GM18907 (cell line): ENCODE measurements around the gene TMEM218.
"Not testable (repeated sequence)": the region's sequence is repeated elsewhere in the genome, so short reads cannot be mapped to it uniquely, and the experiment has no call there.

Source experiments
- ATAC-seq: cut with Tn5 transposase; IDR thresholded peaks from one replicate; pipeline ENCODE4 v1.9.1; 2021; ENCODE audit warnings: mild to moderate bottlenecking, moderate library complexity; ENCODE audit not compliant: unreplicated experiment

TMEM218 gene

DNA sequence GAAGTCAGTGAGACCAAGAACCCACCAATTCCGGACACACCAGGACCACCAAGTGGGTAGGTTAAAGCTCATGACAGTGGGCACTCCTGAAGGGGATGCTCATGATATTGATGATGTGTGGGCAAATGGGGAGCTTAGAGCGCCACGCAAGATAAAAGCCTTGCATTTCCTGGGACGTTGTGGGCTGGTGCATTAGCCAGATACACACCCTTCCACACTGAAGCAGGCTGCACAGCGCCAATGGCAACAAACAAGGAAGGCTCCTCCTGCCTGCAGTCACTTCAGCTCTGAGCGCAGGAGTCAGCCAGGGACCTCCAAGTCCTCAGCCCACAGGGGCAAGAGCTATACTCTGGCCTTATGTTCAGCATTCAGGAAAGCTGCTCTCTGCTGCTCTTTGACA, 20.6 kb downstream of the TMEM218 start:
- no peak for ATAC-seq

DNA sequence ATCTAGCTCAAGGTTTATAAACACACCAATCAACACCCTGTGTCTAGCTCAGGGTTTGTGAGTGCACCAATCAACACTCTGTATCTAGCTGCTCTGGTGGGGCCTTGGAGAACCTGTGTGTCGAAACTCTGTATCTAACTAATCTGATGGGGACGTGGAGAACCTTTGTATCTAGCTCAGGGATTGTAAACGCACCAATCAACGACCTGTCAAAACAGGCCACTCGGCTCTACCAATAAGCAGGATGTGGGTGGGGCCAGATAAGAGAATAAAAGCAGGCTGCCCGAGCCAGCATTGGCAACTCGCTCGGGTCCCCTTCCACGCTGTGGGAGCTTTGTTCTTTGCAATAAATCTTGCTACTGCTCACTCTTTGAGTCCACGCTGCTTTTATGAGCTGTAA, 21.3 kb downstream of the TMEM218 start:
- not testable (repeated sequence) for ATAC-seq

DNA sequence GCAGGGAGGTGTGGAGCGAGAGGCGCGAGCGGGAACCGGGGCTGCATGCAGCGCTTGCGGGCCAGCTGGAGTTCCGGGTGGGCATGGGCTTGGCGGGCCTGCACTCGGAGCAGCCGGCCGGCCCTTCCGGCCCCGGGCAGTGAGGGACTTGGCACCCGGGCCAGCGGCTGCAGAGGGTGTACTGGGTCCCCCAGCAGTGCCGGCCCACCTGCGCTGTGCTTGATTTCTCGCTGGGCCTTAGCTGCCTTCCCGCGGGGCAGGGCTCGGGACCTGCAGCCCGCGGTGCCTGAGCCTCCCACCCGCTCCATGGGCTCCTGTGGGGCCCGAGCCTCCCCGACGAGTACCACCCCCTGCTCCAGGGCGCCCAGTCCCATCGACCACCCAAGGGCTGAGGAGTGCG, 21.9 kb downstream of the TMEM218 start:
- not testable (repeated sequence) for ATAC-seq

DNA sequence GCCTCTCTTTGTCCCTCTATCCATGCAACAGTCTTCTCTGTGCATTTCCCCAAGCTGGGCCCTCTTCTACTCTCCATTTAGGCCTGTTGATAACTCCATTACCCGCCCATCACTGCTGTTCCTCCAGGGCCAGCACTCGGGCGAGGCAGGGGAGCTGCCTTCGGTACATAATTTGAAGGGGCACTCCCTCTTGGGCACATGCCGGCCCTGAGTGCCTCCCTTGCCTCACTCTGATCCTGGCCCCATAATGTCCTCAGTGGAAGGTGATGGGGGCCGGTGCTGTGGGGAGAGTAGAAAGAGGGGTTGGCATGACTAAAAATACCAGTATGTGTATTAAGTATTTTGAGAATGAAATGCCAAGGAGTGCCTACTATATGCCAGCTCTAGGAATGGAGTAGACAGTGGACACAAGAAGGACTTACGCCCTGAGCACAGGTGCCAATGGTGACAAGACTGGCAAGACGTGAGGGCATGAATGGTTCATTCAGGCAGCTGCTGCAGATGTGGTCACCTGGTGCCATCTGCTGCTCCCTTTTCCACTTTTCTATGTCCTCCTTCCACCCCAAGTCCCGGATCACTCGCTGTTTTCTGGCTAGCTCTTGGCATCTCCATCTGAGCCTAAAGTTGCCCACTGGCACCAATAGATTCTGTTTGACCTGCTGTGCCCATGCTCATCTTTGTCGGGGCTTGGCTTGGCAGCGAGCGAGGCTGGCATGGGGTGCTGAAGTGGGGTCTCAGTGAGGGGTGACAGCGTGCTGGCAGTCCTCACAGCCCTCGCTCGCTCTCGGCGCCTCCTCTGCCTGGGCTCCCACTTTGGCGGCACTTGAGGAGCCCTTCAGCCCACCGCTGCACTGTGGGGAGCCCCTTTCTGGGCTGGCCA, 22.6 kb downstream of the TMEM218 start:
- ATAC-seq, result no peak

DNA sequence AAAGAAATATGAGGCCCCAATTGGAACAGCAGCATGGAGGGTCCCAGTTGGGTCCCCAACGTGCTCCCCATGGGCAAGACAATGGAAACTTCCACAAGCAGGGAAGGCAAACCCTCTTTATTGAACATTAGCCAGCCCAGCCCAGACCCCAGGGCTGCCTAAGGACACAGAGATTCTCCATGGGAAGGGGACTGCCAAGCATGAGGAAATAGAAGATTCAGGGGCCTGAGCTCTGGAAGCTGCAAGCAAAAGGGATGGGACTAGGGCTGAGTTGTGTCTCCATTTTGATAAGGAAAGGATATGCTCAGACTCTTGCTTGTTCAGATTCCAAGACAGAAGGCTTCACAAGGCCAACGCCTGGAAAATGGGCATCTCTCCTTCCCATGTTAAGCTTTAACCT, 23.3 kb downstream of the TMEM218 start:
- no peak for ATAC-seq

DNA sequence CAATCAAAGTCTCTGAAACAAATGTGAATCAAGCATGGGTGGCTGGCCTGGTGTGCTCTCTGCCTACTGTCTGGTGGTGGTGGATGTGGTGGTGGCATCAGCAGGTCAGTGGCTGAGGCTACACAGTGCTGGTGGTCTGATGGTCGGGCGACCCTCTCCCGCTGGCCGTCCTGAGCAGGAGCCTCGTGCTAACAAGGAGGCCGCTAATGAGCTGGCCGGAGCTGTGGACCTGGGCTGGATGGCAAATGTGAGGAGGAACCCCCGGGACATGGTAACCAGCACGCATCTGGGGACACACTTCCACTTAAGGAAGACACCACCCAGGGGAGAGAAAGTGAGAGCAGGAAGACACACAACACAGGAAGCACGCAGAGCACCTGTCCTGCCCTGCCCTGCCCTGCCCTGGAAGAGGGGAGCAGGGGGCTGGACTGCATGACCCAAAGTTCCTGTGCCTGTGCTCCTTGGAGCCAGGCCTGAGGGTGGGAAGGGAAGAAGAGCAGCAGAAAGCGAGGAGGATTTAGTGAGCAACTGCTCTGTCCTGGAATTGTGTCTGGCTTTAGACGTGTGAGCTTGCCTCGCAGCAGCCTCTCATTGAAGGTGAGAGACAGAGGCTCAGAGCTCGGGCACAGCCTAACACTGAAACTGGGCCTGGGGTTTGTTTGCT, 24.7 kb downstream of the TMEM218 start:
- ATAC-seq, result no peak

DNA sequence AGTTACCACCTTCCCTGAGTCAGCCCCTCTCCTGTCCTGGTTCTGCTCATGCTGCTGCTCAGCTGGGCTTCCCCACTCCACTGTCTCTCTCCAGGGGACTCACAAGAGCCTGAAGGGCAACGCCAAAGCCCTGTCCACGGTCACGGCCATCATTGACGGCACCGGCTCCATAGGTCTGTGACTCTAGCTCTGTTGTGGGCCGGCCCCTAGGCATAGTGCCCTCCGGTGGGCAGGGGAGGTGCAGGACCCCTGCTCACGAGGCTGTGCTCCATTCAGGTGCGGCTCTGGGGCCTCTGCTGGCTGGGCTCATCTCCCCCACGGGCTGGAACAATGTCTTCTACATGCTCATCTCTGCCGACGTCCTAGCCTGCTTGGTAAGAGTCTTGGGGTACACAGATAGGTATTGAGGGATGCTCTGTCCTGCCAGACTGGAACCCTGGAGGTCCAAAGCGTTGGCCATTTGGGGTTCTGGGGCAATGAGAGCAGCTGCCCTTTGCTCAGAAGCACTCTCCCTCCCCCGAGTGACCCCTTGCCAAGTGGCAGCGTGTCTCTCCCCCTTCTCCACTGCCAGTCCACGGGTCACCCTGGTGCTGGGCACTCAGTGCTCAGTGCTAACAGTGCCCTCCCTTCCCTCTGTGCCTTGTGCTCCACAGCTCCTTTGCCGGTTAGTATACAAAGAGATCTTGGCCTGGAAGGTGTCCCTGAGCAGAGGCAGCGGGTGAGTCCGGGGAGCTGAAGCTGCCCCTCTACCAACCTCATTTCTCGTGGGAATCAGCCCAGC, 25.9 kb downstream of the TMEM218 start:
- no peak for ATAC-seq

DNA sequence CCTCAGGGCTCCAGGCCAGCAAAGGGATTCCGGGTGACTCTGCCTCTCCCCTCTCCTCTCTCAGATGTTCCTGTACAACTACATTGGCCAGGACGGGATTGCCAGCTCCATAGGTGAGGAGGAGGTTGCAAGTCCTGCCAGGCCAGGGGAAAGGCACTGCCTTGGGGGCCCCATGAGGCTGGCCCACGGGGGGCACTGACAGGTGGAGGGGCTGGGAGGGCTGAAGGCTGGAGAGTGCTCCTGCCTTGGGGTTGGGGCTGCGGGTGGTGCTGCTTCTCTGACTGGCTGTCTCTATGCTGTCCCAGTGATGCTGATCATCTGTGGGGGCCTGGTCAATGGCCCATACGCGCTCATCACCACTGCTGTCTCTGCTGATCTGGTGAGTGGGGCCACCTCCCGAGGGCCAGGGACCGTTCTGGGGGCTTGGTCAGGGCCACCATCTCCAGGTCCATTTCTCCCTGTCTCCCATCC, 26.6 kb downstream of the TMEM218 start:
- ATAC-seq, result no peak

DNA sequence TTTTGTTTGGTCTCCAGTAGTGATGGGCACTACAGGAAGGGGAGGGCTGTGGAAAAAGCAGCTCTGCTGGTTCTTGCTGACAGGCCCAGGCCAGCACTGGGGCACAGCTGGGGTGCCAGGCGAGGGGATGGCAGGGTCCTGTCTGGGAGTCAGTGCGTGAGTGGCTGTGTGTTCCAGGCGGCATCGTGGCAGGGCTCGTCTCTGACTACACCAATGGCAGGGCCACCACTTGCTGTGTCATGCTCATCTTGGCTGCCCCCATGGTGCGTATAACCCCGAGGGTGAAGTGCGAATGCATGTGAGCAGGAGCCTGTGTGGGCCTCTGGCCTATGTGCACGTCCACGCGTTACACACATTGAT, 27.4 kb downstream of the TMEM218 start:
- no peak for ATAC-seq

DNA sequence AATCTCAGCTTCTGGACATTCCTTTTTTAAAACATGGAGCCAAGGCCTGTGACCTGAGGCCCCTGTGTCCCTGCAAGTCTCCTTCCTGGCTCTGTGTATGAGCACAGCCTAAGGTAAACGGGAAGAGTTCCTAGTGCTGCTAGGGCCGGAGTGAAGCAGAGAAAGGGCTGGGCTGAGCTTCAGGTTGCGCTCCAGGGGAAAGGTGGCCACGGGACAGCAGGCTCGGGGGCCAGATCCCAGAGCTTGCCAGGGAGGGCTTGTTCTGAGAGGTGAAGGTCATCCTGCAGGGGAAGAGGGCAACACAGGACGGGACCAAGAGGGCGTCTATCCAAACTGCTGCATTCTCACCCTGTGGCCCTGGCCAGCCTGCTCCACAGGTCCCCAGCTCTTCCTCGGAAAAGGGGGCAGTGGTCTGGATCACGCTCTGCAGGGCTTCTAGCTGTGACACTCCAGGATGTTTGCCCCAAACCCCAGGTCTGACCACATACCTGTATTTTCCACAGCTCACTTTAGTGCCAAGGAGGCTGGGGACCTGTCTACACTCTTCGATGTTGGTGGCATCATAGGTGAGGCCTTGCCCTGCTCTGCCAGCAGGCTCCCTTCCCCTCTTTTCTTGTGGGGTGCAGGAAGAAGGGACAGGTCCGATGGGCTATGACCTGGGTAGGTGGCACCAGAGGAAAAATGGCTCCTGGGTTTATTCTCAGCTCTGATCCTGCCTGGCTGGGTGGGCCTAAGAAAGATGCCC, 27.9 kb downstream of the TMEM218 start:
- no peak for ATAC-seq

DNA sequence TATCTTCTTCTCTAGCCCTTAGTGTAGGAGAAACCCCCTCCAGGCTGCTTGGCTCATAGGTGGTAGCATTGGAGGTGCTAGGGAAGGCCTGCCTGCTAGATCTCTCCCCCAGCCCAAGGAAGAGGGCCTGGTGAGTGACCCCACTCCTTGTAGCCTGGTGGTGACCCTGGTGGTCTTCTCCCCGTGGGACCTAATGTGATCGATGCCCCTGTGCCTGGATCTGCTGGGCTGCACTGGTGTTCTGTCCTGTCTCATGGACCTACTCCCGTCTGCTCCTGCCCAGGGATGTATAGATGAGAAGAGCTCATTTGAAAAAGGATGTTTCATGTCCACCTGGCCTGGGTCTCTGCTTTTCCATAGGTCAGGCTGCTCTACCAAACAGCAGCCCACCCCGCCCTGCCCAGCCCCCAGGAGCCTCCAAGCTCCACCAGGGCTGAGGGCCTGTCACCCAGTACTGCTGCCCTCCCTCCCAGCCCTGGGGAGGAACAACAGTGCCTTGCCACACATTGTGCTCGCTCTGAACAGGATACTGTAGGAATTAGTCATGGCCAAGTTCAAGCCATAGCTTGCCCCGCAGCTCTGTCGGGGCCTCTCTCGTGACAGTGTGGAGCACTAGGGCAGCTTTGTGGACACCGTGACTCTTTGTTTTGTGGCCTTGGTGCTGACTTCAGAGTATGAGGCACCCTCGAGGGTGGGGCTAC, 28.7 kb downstream of the TMEM218 start:
- ATAC-seq, result no peak

DNA sequence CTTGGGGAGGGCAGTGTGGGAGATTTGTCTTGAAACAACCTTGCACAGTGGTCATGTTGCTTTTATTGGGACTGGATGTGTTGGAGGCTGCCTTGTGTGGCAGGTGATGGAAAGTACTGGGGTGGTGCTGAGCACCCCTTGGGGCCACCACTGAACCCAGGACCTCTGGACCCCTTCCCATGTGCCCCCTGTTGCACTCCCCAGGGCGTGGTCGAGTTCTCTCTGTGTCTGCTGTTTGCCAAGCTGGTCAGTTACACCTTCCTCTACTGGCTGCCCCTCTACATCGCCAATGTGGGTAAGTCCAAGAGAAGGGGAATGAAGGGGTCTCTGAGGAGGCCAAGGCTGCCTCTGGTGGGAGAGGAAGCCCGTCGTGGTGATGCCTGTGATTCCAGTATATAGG, 29.4 kb downstream of the TMEM218 start:
- no peak for ATAC-seq

DNA sequence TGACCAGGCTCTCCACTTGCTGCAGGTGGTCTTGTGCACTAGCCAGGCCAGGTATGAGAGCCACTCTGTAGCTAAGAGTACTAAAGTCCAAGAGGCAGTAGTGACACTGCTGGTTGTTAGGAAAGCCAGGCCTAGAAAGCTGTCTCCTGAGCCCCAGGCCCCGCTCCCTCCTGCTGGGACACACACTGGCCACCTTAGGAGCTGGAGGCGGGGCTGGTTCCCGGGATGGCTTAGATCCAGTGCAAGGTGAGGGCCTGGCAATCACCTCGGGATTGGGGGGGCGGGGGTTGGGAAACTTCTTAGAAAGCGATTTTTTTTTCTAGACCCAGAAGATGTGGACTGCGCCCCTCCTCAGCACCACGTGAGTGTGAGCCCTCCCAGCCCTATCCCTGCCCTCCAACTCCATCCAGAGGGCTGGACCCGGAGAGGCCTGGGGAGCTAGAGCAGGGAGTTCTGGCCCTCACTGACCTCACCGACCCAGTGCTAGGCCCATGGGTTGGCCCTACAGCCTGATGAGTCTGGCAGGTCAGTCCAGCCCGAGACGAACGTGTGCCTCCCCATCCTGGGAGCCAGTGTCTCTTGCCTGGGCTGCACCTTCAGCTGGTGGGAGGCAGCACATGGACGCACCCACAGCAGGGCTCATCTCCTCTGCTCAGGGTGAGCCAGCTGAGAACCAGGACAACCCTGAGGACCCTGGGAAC, 30.2 kb downstream of the TMEM218 start:
- ATAC-seq, result no peak

DNA sequence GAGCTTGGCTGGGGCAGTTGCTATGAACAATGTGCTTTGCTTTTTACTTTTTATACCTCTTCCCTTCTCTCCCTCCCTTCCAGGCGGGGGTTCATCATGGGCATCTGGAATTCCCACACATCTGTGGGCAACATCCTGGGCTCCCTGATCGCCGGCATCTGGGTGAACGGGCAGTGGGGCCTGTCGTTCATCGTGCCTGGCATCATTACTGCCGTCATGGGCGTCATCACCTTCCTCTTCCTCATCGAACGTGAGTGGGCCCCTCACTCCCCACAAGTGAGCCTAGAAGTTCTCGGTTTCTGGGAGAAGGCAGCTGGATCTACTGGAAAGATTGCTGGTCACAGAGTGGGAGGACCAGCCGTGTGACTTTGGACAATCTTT, 30.9 kb downstream of the TMEM218 start:
- ATAC-seq, result no peak

DNA sequence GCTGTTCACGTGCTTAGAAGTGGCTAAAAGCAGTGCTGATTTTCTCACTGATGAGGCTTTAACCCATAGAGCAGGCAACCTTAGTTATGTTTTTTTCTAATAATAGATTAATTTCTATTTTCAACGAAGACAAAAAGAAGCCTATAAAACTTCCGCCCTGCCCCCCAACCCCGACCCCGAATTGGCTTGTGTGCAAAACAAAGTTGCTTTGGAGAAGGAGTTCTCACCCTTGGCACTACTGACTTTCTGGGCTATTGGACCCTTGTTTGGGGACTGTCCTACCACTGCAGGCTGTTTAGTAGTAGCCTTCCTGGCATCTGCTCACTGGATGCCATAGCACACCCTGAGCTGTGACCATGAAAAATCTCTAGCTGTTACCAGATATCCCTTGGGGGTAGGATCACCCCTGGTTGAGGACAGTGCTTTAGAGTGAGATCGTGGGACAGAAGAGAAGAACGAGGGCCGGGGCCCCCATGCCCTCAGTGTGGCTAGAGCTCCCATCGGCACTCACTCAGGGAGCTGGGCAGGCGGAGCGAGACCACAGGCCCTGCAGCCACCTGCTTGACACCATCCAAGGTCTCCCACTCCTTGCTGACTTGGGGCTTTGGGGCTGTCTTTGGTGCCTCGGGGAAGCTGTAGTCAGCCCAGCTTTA, 31.4 kb downstream of the TMEM218 start:
- no peak for ATAC-seq

DNA sequence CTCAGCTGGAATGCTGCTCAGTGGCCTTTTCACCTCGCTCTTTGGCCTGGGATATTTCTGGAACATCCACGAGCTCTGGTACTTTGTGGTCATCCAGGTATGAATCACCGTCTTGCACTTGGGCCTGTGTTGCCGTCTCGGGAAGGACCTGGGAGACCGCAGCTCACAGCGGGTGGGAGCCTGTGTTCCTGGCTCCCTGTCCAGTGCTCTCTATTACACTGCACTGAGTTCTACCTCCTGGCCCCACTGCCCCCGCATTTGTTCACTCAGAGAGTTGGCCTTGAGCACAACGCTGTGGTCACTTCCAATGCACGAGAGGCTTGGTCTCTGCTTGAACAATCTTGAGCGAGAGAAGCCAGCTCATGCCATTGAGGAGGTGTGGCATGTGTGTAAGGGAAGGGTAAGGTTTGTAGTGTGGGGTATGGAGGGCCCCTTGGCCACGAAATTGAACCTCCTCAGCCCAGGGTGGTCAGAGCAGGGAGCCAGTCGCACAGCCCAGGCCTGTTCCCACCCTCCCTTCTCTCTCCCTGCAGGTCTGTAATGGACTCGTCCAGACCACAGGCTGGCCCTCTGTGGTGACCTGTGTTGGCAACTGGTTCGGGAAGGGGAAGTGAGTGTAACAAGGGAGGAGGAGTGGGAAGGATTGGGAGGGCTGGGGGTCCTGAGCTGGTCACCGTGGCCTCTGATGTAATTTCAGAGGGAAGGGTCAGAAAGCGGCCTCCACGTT, 32.1 kb downstream of the TMEM218 start:
- no peak for ATAC-seq

DNA sequence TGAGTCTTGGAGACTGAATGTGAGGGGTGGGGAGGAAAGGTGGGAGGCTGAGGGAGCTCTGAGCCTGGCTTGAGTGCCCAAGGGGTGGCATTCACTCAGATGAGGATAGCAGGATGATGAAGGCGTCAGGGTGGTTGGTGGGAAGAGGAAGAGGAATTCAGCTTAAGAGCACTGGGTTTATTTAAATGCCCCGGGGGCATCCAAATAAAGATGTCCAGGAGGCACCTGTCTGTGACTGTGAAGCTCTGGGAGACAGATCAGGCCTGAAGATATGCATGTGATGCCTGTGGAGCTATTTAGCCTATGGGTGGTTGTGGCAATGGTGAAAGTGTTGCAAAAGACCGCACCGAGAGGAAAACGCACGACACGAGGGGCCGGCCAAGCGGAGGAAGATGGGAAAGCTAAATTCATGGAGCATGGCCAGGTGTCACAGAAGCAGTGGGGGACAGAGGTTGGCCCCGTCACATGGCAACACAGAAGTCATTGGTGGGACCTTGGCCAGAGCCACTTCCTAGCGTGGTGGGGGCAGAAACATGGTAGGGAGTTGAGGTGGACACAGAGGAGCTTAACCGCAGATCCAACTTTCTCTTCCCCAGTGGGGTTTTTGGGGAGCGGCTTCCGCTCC, 32.8 kb downstream of the TMEM218 start:
- no peak for ATAC-seq

DNA sequence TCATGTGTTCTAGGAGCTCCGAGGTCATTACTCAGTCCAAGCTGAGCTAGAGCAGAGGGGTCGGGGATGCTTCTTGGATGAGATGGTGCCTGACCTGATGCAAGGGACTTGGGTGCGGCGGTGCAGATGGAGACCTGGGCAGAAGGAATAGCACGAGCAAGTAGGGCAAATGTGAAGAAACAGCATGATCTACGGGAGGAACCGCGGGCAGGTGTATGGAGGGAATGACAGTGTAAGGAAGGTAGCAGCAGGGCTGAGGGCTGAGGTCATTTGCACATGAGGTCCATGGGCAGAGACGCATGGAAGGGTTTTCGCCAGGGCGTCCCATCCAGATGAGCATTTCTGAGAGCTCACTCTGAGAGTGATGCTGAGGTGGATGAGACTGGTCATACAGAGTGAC, 33.4 kb downstream of the TMEM218 start:
- no peak for ATAC-seq
